Vagina (tissue), 2 donors: Measurements from ENCODE around the gene SLC39A11.

Source experiments
- CTCF ChIP-seq, 3 experiments: fragments of 450-650 bp in 2 of 3; fragments of 200-600 bp in 1 of 3; sonication (generic) in 1 of 3; IDR thresholded peaks; one replicate each; pipeline ENCODE4 v1.5.1; 2017 to 2019; ENCODE audit warnings: antibody characterized with exemption in 3 of 3, mild to moderate bottlenecking in 2 of 3, moderate library complexity in 2 of 3
- POLR2A ChIP-seq, 2 donors: fragments of 450-650 bp; IDR thresholded peaks; one replicate each; pipeline ENCODE4 v1.6.1; 2017; ENCODE audit warnings: antibody characterized with exemption in 2 of 2, mild to moderate bottlenecking in 2 of 2, moderate library complexity in 2 of 2
- POLR2AphosphoS5 ChIP-seq, 2 donors: sonication (generic); formaldehyde crosslinking; IDR thresholded peaks; one replicate each; pipeline ENCODE4 v1.9.0; 2017; ENCODE audit warnings: antibody characterized with exemption in 2 of 2, mild to moderate bottlenecking in 2 of 2, low read depth in 1 of 2; ENCODE audit not compliant: insufficient read depth in 1 of 2

- no peak for TF ChIP-seq POLR2A (IDR thresholded peaks at IDR 0.05)
- TF ChIP-seq CTCF (IDR thresholded peaks at IDR 0.05), result no peak
- no peak for TF ChIP-seq POLR2AphosphoS5 (IDR thresholded peaks at IDR 0.05; ENCODE audit: insufficient read depth in 1 of 2, low read depth in 1 of 2)
Observed at GRCh38 chr17:72646176-72646575, 446.3 kb downstream of the SLC39A11 start.
